HEK293 (cell line): Measurements from ENCODE around the gene PCCA.
A peak's percentile ranks its signal among the peaks of the same experiment; 100 is the strongest.

Experiments
- CTCF ChIA-PET: fragments of 350-600 bp; formaldehyde crosslinking; extraction: SDS; loops from one replicate; lab custom pipeline; 2021; ENCODE audit warnings: antibody characterized with exemption; lab: Yijun Ruan, JAX
- POLR2A ChIA-PET: fragments of 300-600 bp; formaldehyde crosslinking; extraction: SDS; loops from one replicate; lab custom pipeline; 2020; ENCODE audit warnings: antibody characterized with exemption, inconsistent platforms; lab: Yijun Ruan, JAX
- H3K27ac ChIP-seq: fragments of 200-500 bp; sonication (Bioruptor generic); 2 replicates; pipeline ENCODE4 v1.5.1; 2014; ENCODE audit warnings: low read depth, low read length, control low read depth, inconsistent platforms; ENCODE audit errors: extremely low read depth
- H3K36me3 ChIP-seq, 2 experiments: fragments of 200-500 bp in 1 of 2; sonication (Bioruptor generic) in 1 of 2; 1 replicate in 1 of 2; 2 replicates in 1 of 2; pipeline ENCODE4 v1.5.1; 2014 to 2017; ENCODE audit warnings: inconsistent platforms in 2 of 2, low read length in 2 of 2; ENCODE audit not compliant: control insufficient read depth in 2 of 2, insufficient read depth in 1 of 2
- H3K4me1 ChIP-seq: fragments of 200-500 bp; sonication (Bioruptor generic); 2 replicates; pipeline ENCODE4 v1.5.1; 2014; ENCODE audit warnings: mild to moderate bottlenecking, low read length, inconsistent platforms; ENCODE audit not compliant: control insufficient read depth, insufficient read depth
- H3K4me3 ChIP-seq: 2 replicates; pipeline ENCODE4 v1.5.1; 2011; ENCODE audit warnings: low read depth, mild to moderate bottlenecking, control low read depth, low read length, moderate library complexity
- H3K9me3 ChIP-seq: fragments of 200-500 bp; sonication (Bioruptor generic); 2 replicates; pipeline ENCODE4 v1.5.1; 2014; ENCODE audit warnings: low read depth, low read length, inconsistent platforms; ENCODE audit not compliant: control insufficient read depth, insufficient read depth
- BCL11B ChIP-seq: fragments of 450-650 bp; formaldehyde crosslinking; IDR thresholded peaks from 2 replicates; pipeline ENCODE4 v1.5.1; 2016; ENCODE audit warnings: low read depth, missing biosample characterization, missing genetic modification characterization
- GLIS2 ChIP-seq: fragments of 450-650 bp; formaldehyde crosslinking; IDR thresholded peaks from 2 replicates; pipeline ENCODE4 v1.5.1; 2016; ENCODE audit warnings: missing biosample characterization, missing genetic modification characterization
- KLF7 ChIP-seq: fragments of 450-650 bp; formaldehyde crosslinking; IDR thresholded peaks from 2 replicates; pipeline ENCODE4 v1.5.1; 2016; ENCODE audit warnings: missing biosample characterization, missing genetic modification characterization, borderline replicate concordance
- KLF8 ChIP-seq: fragments of 450-650 bp; formaldehyde crosslinking; IDR thresholded peaks from 2 replicates; pipeline ENCODE4 v1.5.1; 2016; ENCODE audit warnings: missing biosample characterization, missing genetic modification characterization
- OSR2 ChIP-seq: fragments of 450-650 bp; formaldehyde crosslinking; IDR thresholded peaks from 2 replicates; pipeline ENCODE4 v1.5.1; 2016; ENCODE audit warnings: missing biosample characterization, missing genetic modification characterization
- PATZ1 ChIP-seq: fragments of 450-650 bp; formaldehyde crosslinking; IDR thresholded peaks from 2 replicates; pipeline ENCODE4 v1.5.1; 2016; ENCODE audit warnings: missing biosample characterization, missing genetic modification characterization
- PRDM1 ChIP-seq: fragments of 450-650 bp; formaldehyde crosslinking; IDR thresholded peaks from 2 replicates; pipeline ENCODE4; 2016; ENCODE audit warnings: missing biosample characterization, missing genetic modification characterization
- ZNF132 ChIP-seq: fragments of 450-650 bp; formaldehyde crosslinking; IDR thresholded peaks from 2 replicates; pipeline ENCODE4 v1.5.1; 2017; ENCODE audit warnings: missing biosample characterization, missing genetic modification characterization, borderline replicate concordance
- ZNF18 ChIP-seq: fragments of 450-650 bp; formaldehyde crosslinking; IDR thresholded peaks from 2 replicates; pipeline ENCODE4 v1.5.1; 2016; ENCODE audit warnings: missing biosample characterization, missing genetic modification characterization
- ZNF280D ChIP-seq: fragments of 450-650 bp; formaldehyde crosslinking; IDR thresholded peaks from 2 replicates; pipeline ENCODE4 v1.5.1; 2016; ENCODE audit warnings: missing biosample characterization, missing genetic modification characterization
- ZNF335 ChIP-seq: fragments of 450-650 bp; formaldehyde crosslinking; conservative IDR thresholded peaks from 2 replicates; pipeline ENCODE4 v1.5.1; 2016; ENCODE audit warnings: missing biosample characterization, missing genetic modification characterization
- ZNF488 ChIP-seq: fragments of 450-650 bp; formaldehyde crosslinking; IDR thresholded peaks from 2 replicates; pipeline ENCODE4 v1.5.1; 2016; ENCODE audit warnings: missing biosample characterization, missing genetic modification characterization
- ZNF654 ChIP-seq: fragments of 450-650 bp; formaldehyde crosslinking; IDR thresholded peaks from 2 replicates; pipeline ENCODE4 v1.5.1; 2016; ENCODE audit warnings: low read depth, missing biosample characterization, missing genetic modification characterization
- ZNF664 ChIP-seq: fragments of 450-650 bp; formaldehyde crosslinking; IDR thresholded peaks from 2 replicates; pipeline ENCODE4 v1.5.1; 2016; ENCODE audit warnings: missing biosample characterization, missing genetic modification characterization
- ZNF670 ChIP-seq: fragments of 450-650 bp; formaldehyde crosslinking; IDR thresholded peaks from 2 replicates; pipeline ENCODE4 v1.5.1; 2016; ENCODE audit warnings: missing biosample characterization, missing genetic modification characterization, low read depth
- ZNF692 ChIP-seq: fragments of 450-650 bp; formaldehyde crosslinking; IDR thresholded peaks from 2 replicates; pipeline ENCODE4 v1.5.1; 2016; ENCODE audit warnings: missing biosample characterization, missing genetic modification characterization
- TF ChIP-seq, protein P1 (sequence below): fragments of 450-650 bp; formaldehyde crosslinking; IDR thresholded peaks from 2 replicates; pipeline ENCODE4 v1.5.1; 2017; ENCODE audit warnings: missing biosample characterization, missing genetic modification characterization
- TF ChIP-seq, protein P2 (sequence below): fragments of 450-650 bp; formaldehyde crosslinking; IDR thresholded peaks from 2 replicates; pipeline ENCODE4 v1.5.1; 2017; ENCODE audit warnings: missing biosample characterization, mild to moderate bottlenecking, missing genetic modification characterization, moderate library complexity

PCCA gene

GRCh38 chr13:100476963-100477362 is 388.1 kb downstream of the PCCA start:
- Histone ChIP-seq H3K9me3 (no peaks in the 10 kb centered on the region), H3K4me3 (no peak overlapping the region), H3K27ac (no peak overlapping the region), H3K36me3 (no peaks in the 10 kb centered on the region), H3K4me1 (peaks cover 8% of the 10 kb centered on the region; the same call in 1 of the 2 replicates)
- ChIA-PET CTCF (no interaction called here), POLR2A (no interaction called here)
- peak; percentile 88 for TF ChIP-seq ZNF664 (tag by site-specific recombination)
- TF ChIP-seq OSR2, result 0 out of 2 replicates have a peak, but pooled peaks have one; percentile 27
- TF ChIP-seq, protein P1, sequence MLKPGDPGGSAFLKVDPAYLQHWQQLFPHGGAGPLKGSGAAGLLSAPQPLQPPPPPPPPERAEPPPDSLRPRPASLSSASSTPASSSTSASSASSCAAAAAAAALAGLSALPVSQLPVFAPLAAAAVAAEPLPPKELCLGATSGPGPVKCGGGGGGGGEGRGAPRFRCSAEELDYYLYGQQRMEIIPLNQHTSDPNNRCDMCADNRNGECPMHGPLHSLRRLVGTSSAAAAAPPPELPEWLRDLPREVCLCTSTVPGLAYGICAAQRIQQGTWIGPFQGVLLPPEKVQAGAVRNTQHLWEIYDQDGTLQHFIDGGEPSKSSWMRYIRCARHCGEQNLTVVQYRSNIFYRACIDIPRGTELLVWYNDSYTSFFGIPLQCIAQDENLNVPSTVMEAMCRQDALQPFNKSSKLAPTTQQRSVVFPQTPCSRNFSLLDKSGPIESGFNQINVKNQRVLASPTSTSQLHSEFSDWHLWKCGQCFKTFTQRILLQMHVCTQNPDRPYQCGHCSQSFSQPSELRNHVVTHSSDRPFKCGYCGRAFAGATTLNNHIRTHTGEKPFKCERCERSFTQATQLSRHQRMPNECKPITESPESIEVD (tag by site-specific recombination), result peak; percentile 45
- TF ChIP-seq PRDM1, result no peak

GRCh38 chr13:100478107-100478809 is 389.4 kb downstream of the PCCA start:
- ChIA-PET POLR2A (no interaction called here), CTCF (no interaction called here)
- Histone ChIP-seq H3K4me3 (no peak overlapping the region), H3K36me3 (no peaks in the 10 kb centered on the region), H3K4me1 (peaks cover 2% of the 10 kb centered on the region; the same call in 1 of the 2 replicates), H3K27ac (no peak overlapping the region), H3K9me3 (no peaks in the 10 kb centered on the region)
- no peak for TF ChIP-seq ZNF654 (tag by site-specific recombination)
- no peak for TF ChIP-seq ZNF692 (tag by site-specific recombination)
- no peak for TF ChIP-seq ZNF18 (tag by site-specific recombination)
- TF ChIP-seq PATZ1 (tag by site-specific recombination), result no peak
- no peak for TF ChIP-seq ZNF670 (tag by site-specific recombination)
- TF ChIP-seq KLF8 (tag by site-specific recombination), result no peak
- no peak for TF ChIP-seq ZNF488
- TF ChIP-seq BCL11B (tag by site-specific recombination), result no peak
- no peak for TF ChIP-seq GLIS2 (tag by site-specific recombination)
- TF ChIP-seq KLF7 (tag by site-specific recombination), result no peak
- TF ChIP-seq, protein P2, sequence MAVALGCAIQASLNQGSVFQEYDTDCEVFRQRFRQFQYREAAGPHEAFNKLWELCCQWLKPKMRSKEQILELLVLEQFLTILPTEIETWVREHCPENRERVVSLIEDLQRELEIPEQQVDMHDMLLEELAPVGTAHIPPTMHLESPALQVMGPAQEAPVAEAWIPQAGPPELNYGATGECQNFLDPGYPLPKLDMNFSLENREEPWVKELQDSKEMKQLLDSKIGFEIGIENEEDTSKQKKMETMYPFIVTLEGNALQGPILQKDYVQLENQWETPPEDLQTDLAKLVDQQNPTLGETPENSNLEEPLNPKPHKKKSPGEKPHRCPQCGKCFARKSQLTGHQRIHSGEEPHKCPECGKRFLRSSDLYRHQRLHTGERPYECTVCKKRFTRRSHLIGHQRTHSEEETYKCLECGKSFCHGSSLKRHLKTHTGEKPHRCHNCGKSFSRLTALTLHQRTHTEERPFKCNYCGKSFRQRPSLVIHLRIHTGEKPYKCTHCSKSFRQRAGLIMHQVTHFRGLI (tag by site-specific recombination), result no peak
- no peak for TF ChIP-seq ZNF132
- no peak for TF ChIP-seq ZNF335
- TF ChIP-seq ZNF280D, result no peak
- TF ChIP-seq, all 188 proteins: peak for 0
